Type B pancreatic cell (in vitro differentiated cells): ENCODE measurements around the gene DNAH10. TPM values are rescaled to one million over a fixed set of nuclear protein-coding genes. Genes with fewer than 3 reads are reported as not detected.
"Not testable (repeated sequence)": the region's sequence is repeated elsewhere in the genome, so short reads cannot be mapped to it uniquely, and the experiment has no call there.

ENCODE experiments used
- DNase-seq: peaks from one replicate; pipeline ENCODE4 v3.0.0; 2021; ENCODE audit warnings: mixed read lengths; ENCODE audit not compliant: unreplicated experiment; ENCODE audit errors: extremely low spot score
- H3K27ac Mint-ChIP-seq: 2 replicates; pipeline ENCODE4 v1.8.0; 2021; ENCODE audit warnings: mild to moderate bottlenecking, mixed read lengths
- H3K27me3 Mint-ChIP-seq: 2 replicates; pipeline ENCODE4 v1.8.0; 2021; ENCODE audit warnings: mixed read lengths
- H3K36me3 Mint-ChIP-seq: 2 replicates; pipeline ENCODE4 v1.8.0; 2021; ENCODE audit warnings: mixed read lengths
- H3K4me1 Mint-ChIP-seq: one replicate; pipeline ENCODE4 v1.8.0; 2021; ENCODE audit warnings: mixed read lengths; ENCODE audit not compliant: unreplicated experiment
- H3K4me3 Mint-ChIP-seq: 2 replicates; pipeline ENCODE4 v1.8.0; 2021; ENCODE audit warnings: mild to moderate bottlenecking, mixed read lengths
- H3K9me3 Mint-ChIP-seq: 2 replicates; pipeline ENCODE4 v1.8.0; 2021; ENCODE audit warnings: mixed read lengths
- CTCF ChIP-seq: fragments of 200-600 bp; sonication (generic); conservative IDR thresholded peaks from 2 replicates; pipeline ENCODE4 v1.5.0; 2021; ENCODE audit warnings: antibody characterized with exemption, mild to moderate bottlenecking
- total RNA-seq: library from RNA; stranded (reverse); gene quantifications from 2 replicates; pipeline ENCODE4 v1.2.1, GENCODE V29; 2021; ENCODE audit warnings: low replicate concordance

Gene DNAH10
- total RNA-seq, 1 donor from 2014 or later: 0.56 TPM

DNA sequence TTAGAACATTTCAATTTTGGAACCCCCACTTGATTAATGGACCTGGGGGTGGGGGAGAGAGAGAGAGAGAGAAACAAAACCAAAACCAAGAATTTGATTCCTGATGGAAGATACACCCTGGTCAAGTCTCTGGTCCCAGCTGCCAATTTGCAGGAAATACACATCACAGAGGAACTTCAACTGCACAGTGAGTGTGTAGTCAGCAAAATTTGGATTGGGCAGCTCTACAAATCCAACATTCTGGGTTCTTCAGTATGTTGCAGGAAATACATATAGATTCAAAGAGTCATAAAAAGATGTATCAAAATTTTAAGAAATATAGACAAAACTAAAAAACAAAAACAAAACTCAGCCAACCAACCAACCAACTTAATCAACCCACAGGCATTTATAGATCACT lies 17.4 kb downstream of the DNAH10 start:
- no peaks in the 10 kb centered on the region for H3K9me3 Mint-ChIP-seq
- no peak overlapping the region for H3K27ac Mint-ChIP-seq
- H3K4me3 Mint-ChIP-seq: no peak overlapping the region
- no peaks in the 10 kb centered on the region for H3K36me3 Mint-ChIP-seq
- no peaks in the 10 kb centered on the region for H3K4me1 Mint-ChIP-seq
- TF ChIP-seq CTCF: no peak
- DNase-seq: no peak
- H3K27me3 Mint-ChIP-seq: peaks cover 14% of the 10 kb centered on the region

DNA sequence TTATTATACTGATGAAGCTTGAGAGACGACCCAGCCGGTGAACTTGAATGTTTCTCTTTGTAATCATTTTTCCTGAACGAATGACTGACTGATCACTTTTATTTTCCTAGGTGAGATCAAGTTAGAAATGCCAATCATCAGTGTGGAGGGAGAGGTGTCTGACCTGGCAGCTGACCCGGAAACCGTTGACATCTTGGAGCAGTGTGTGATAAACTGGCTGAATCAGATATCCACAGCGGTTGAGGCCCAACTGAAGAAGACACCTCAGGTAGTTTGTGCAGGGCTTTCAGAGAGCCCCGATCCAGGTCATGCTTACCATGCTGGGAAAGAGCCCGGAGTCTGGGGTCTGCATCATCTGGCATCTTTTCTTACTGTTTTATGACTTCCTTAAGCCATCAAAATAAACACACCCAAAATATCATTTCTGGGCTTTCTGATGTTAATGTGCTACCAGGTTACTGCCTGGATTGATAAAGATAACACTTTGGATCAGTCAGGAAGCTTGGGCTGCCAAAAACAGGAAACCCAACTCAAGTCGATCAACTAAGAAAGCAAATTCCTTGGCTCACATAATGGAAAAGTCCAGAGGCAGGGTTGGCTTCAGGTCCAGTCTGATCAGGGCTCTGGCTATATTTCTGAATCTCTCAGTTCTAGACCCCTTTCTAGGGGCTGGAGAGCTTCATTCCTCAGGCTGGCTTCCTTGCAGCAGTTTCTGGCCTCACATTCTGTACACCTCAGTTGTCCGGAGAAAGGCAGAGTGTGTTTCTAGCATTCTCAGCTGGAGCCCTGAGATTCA lies 21.1 kb downstream of the DNAH10 start:
- DNase-seq: no peak
- no peak for TF ChIP-seq CTCF
- no peak overlapping the region for H3K4me3 Mint-ChIP-seq
- H3K9me3 Mint-ChIP-seq: no peaks in the 10 kb centered on the region
- peaks cover 6% of the 10 kb centered on the region for H3K27me3 Mint-ChIP-seq
- no peaks in the 10 kb centered on the region for H3K36me3 Mint-ChIP-seq
- no peak overlapping the region for H3K27ac Mint-ChIP-seq
- H3K4me1 Mint-ChIP-seq: no peaks in the 10 kb centered on the region

- Mint-ChIP-seq H3K36me3 (no peaks in the 10 kb centered on the region), H3K9me3 (peaks cover 8% of the 10 kb centered on the region), H3K27ac (no peak overlapping the region), H3K27me3 (peaks cover 3% of the 10 kb centered on the region), H3K4me3 (no peak overlapping the region), H3K4me1 (no peaks in the 10 kb centered on the region)
- no peak for TF ChIP-seq CTCF
- no peak for DNase-seq
Observed at GRCh38 chr12:123787466-123787865, 25.4 kb downstream of the DNAH10 start.

- H3K27ac Mint-ChIP-seq: no peak overlapping the region
- DNase-seq: no peak
- H3K27me3 Mint-ChIP-seq: peaks cover 3% of the 10 kb centered on the region
- no peaks in the 10 kb centered on the region for H3K36me3 Mint-ChIP-seq
- no peaks in the 10 kb centered on the region for H3K4me1 Mint-ChIP-seq
- peaks cover 12% of the 10 kb centered on the region for H3K9me3 Mint-ChIP-seq
- no peak overlapping the region for H3K4me3 Mint-ChIP-seq
- TF ChIP-seq CTCF: no peak
Observed at GRCh38 chr12:123788541-123788940, 26.4 kb downstream of the DNAH10 start.

DNA sequence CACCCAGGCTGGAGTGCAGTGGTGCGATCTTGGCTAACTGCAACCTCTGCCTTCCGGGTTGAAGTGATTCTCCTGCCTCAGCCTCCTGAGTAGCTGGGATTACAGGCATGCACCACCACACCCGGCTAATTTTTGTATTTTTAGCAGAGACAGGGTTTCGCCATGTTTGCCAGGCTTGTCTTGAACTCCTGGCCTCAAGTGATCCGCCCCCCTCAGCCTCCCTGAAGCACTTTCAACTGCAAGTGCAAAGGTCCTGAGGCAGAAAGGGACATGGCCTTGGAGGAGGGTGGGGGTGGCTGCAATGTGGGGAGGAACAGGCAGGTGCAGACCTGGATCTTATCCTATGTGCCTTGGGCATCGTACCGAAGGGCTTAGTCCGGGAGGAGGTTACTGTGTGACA lies 27.3 kb downstream of the DNAH10 start:
- not testable (repeated sequence) for DNase-seq, H3K36me3 Mint-ChIP-seq, H3K4me1 Mint-ChIP-seq, H3K27ac Mint-ChIP-seq, H3K27me3 Mint-ChIP-seq, H3K4me3 Mint-ChIP-seq
- peaks cover 12% of the 10 kb centered on the region for H3K9me3 Mint-ChIP-seq

GRCh38 chr12:123790905-123791467 lies 28.9 kb downstream of the DNAH10 start:
- H3K27me3 Mint-ChIP-seq: peaks cover 3% of the 10 kb centered on the region
- H3K27ac Mint-ChIP-seq: no peak overlapping the region
- DNase-seq: no peak
- no peak for TF ChIP-seq CTCF
- H3K4me1 Mint-ChIP-seq: no peaks in the 10 kb centered on the region
- no peak overlapping the region for H3K4me3 Mint-ChIP-seq
- no peaks in the 10 kb centered on the region for H3K36me3 Mint-ChIP-seq
- peaks cover 12% of the 10 kb centered on the region for H3K9me3 Mint-ChIP-seq
